ENCODE measurements around the gene FBXO17. TPM values are rescaled to one million over a fixed set of nuclear protein-coding genes. Genes with fewer than 3 reads are reported as not detected.

The FBXO17 gene
- total and polyA plus RNA-seq, 2 donors (not counting 3 experiments of a cell fraction or from before 2014, with no cell fraction given) = 21.8 to 23.8 TPM

- Histone ChIP-seq H3K36me3 (ENCODE audit: control insufficient read depth in 2 of 2, extremely low read depth in 1 of 2, insufficient read depth in 2 of 2, low read length in 2 of 2) (peaks cover 0 to 21% of the 10 kb centered on the region in 2 experiments), H2AFZ (ENCODE audit: low read depth, low read length) (no peak overlapping the region), H3K9ac (replicated peaks; ENCODE audit: extremely low read depth, insufficient read depth, low read length) (no peak overlapping the region), H3K27ac (ENCODE audit: insufficient read depth, low read depth, low read length) (no peak overlapping the region), H3K27me3 (ENCODE audit: control insufficient read depth in 2 of 2, insufficient read depth in 2 of 2, low read length in 2 of 2) (no peaks in the 10 kb centered on the region), H3K4me1 (ENCODE audit: control insufficient read depth, extremely low read depth, insufficient read depth, low read length) (no peaks in the 10 kb centered on the region), H3K4me2 (ENCODE audit: insufficient read depth, low read length) (no peak overlapping the region), H3K79me2 (ENCODE audit: control insufficient read depth, insufficient read depth, low read length) (no peaks in the 10 kb centered on the region), H3K9me1 (replicated peaks; ENCODE audit: control insufficient read depth, extremely low read depth, insufficient read depth, low read length) (no peaks in the 10 kb centered on the region), H3K4me3 (replicated peaks in 1 of 3; ENCODE audit: insufficient read depth in 1 of 3, low read depth in 1 of 3, low read length in 3 of 3) (no peak overlapping the region), H4K20me1 (replicated peaks; ENCODE audit: control insufficient read depth, extremely low read depth, insufficient read depth, low read length) (no peaks in the 10 kb centered on the region), H3K9me3 (replicated peaks; ENCODE audit: control insufficient read depth, insufficient read depth, low read length) (no peaks in the 10 kb centered on the region)
- intact Hi-C loops (cut with micrococcal nuclease) (no loop called here), dilution Hi-C loops (cut with MboI; ENCODE audit: extremely low pct_ligation_motif_present, low sequenced_read_pairs) (no loop called here)
- no peak for TF ChIP-seq EZH2 (IDR thresholded peaks at IDR 0.05; ENCODE audit: borderline replicate concordance, low read depth, low read length, severe bottlenecking)
- no peak for TF ChIP-seq POLR2AphosphoS5 (IDR thresholded peaks at IDR 0.05; ENCODE audit: insufficient read depth, low read depth, low read length)
- TF ChIP-seq JUN (IDR thresholded peaks at IDR 0.05; ENCODE audit: borderline replicate concordance, insufficient read depth, insufficient read length, low read depth) = no peak
- TF ChIP-seq, protein P1, sequence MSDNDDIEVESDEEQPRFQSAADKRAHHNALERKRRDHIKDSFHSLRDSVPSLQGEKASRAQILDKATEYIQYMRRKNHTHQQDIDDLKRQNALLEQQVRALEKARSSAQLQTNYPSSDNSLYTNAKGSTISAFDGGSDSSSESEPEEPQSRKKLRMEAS (IDR thresholded peaks at IDR 0.05; ENCODE audit: insufficient read depth, insufficient read length) = no peak
- TF ChIP-seq GATA2 (IDR thresholded peaks at IDR 0.05; ENCODE audit: insufficient read depth, insufficient read length, low read depth, low read length) = no peak
- no peak for TF ChIP-seq FOS (IDR thresholded peaks at IDR 0.05; ENCODE audit: borderline replicate concordance, insufficient read depth, low read length)
- TF ChIP-seq MYC (IDR thresholded peaks at IDR 0.05; ENCODE audit: low read depth, low read length) = no peak
- no peak for TF ChIP-seq POLR2A (IDR thresholded peaks at IDR 0.05; ENCODE audit: low read depth, low read length)
- TF ChIP-seq CTCF (IDR thresholded peaks at IDR 0.05; ENCODE audit: extremely low read depth in 1 of 2, insufficient read depth in 1 of 2, low read depth in 1 of 2, low read length in 2 of 2) = no peak
- no TSS peak for BruUV-seq (replicated peaks)
- FAIRE-seq (no peak), DNase-seq (ENCODE audit: low read depth, low spot score) (no peak)
- CTCF ChIA-PET = no interaction called here
- POLR2A ChIA-PET = interaction anchor here (0.7 kb wide), 1 partner anchor 9 kb away, joined by 3 read pairs; the partner anchor contains the start of gene NFKBIB
Measured at GRCh38 chr19:38908911-38909310, 66.6 kb downstream of the FBXO17 start.

All from endothelial cell of umbilical vein (primary cell).